GM12878 (cell line): ENCODE measurements around the gene ERVW-1. TPM values are rescaled to one million over a fixed set of nuclear protein-coding genes. Genes with fewer than 3 reads are reported as not detected.
A peak's percentile ranks its signal among the peaks of the same experiment; 100 is the strongest.

ENCODE experiments used
- ATAC-seq: fragments of 200-7000 bp; cut with Tn5 transposase; 3 replicates; pipeline ENCODE4 v1.9.1; 2020; ENCODE audit warnings: mild to moderate bottlenecking, moderate library complexity
- BruUV-seq: library from RNA; stranded (reverse); fragments of 400-500 nt; replicated peaks from 2 replicates; lab custom pipeline; 2021; lab: Mats Ljungman, UMichigan
- CTCF ChIA-PET: fragments of 300-600 bp; sonication (Branson Sonifier 250); formaldehyde crosslinking; extraction: SDS; loops from one replicate; lab custom pipeline; 2021; ENCODE audit warnings: inconsistent platforms; lab: Yijun Ruan, JAX
- POLR2A ChIA-PET: fragments of 350-600 bp; formaldehyde crosslinking; extraction: SDS; loops from one replicate; lab custom pipeline; 2021; ENCODE audit warnings: inconsistent platforms; lab: Charles Lee
- RAD21 ChIA-PET: fragments of 300-600 bp; sonication (Branson Sonifier 250); formaldehyde crosslinking; loops from one replicate; lab custom pipeline; 2023; ENCODE audit warnings: antibody characterized with exemption; ENCODE audit not compliant: unreplicated experiment; lab: Charles Lee
- SMC1A ChIA-PET: fragments of 300-600 bp; sonication (Branson Sonifier 250); formaldehyde crosslinking; loops from one replicate; lab custom pipeline; 2023; ENCODE audit not compliant: unreplicated experiment, uncharacterized antibody; lab: Charles Lee
- DNase-seq: peaks from one replicate; pipeline ENCODE4 v3.0.0-alpha.2; 2011; ENCODE audit warnings: low read depth, low spot score
- FAIRE-seq: peaks from 3 replicates; lab custom pipeline; 2011; peaks lifted over from hg19 to GRCh38; lab: Jason Lieb, UNC
- H2AFZ ChIP-seq: 2 replicates; pipeline ENCODE4 v1.6.0; 2011; ENCODE audit warnings: low read depth, low read length, control low read depth; ENCODE audit not compliant: control insufficient read depth
- H3K27ac ChIP-seq: 2 replicates; pipeline ENCODE4 v1.5.1; 2011; ENCODE audit warnings: control low read depth; ENCODE audit not compliant: control insufficient read depth, insufficient read depth
- H3K27me3 ChIP-seq, 2 experiments: replicated peaks in 1 of 2; 2 replicates each; pipeline versions ENCODE4 v1.6.0 to v1.6.1; 2011; ENCODE audit warnings: low read length in 1 of 2; ENCODE audit not compliant: control insufficient read depth in 2 of 2, insufficient read depth in 2 of 2
- H3K36me3 ChIP-seq, 2 experiments: 2 replicates each; pipeline ENCODE4 v1.5.1; 2011; ENCODE audit warnings: low read length in 1 of 2; ENCODE audit not compliant: control insufficient read depth in 2 of 2, insufficient read depth in 2 of 2
- H3K4me1 ChIP-seq: 2 replicates; pipeline ENCODE4 v1.6.1; 2011; ENCODE audit warnings: mild to moderate bottlenecking, low read length, moderate library complexity, mixed read lengths; ENCODE audit not compliant: control insufficient read depth, insufficient read depth
- H3K4me2 ChIP-seq: 2 replicates; pipeline ENCODE4 v1.6.0; 2011; ENCODE audit warnings: control low read depth; ENCODE audit not compliant: control insufficient read depth, insufficient read depth
- H3K4me3 ChIP-seq: fragments of 200-600 bp; sonication (generic); 2 replicates; pipeline ENCODE4 v1.5.1; 2016
- H3K79me2 ChIP-seq: 2 replicates; pipeline ENCODE4 v1.6.0; 2011; ENCODE audit warnings: low read length; ENCODE audit not compliant: control insufficient read depth, insufficient read depth
- H3K9ac ChIP-seq: 2 replicates; pipeline ENCODE4 v1.8.0; 2011; ENCODE audit warnings: low read length, control low read depth, mixed read lengths; ENCODE audit not compliant: control insufficient read depth, insufficient read depth
- H3K9me3 ChIP-seq: replicated peaks from 3 replicates; pipeline ENCODE4 v1.5.1; 2011; ENCODE audit warnings: mild to moderate bottlenecking, low read length; ENCODE audit not compliant: control insufficient read depth, insufficient read depth
- H4K20me1 ChIP-seq: 2 replicates; pipeline ENCODE4 v1.6.0; 2011; ENCODE audit not compliant: control insufficient read depth, insufficient read depth
- ASH2L ChIP-seq: fragments of 300-600, 200-600 bp; sonication (generic); IDR thresholded peaks from 2 replicates; pipeline ENCODE4 v1.6.1; 2017; ENCODE audit warnings: low read depth, mild to moderate bottlenecking, borderline replicate concordance
- ATF7 ChIP-seq: fragments of 450-650 bp; IDR thresholded peaks from 2 replicates; pipeline ENCODE4 v1.6.1; 2016; ENCODE audit warnings: low read depth, mild to moderate bottlenecking
- FOS ChIP-seq: IDR thresholded peaks from 3 replicates; pipeline ENCODE4 v1.6.1; 2011; ENCODE audit warnings: borderline replicate concordance; ENCODE audit not compliant: insufficient read length; ENCODE audit errors: extremely low read depth
- LARP7 ChIP-seq: fragments of 450-650 bp; IDR thresholded peaks from 2 replicates; pipeline ENCODE4 v1.6.1; 2017; ENCODE audit warnings: mild to moderate bottlenecking
- MTA3 ChIP-seq: IDR thresholded peaks from 2 replicates; pipeline ENCODE4 v1.6.1; 2012; ENCODE audit warnings: low read length, inconsistent platforms, borderline replicate concordance
- POLR2AphosphoS2 ChIP-seq: IDR thresholded peaks from 2 replicates; pipeline ENCODE4 v1.6.1; 2011; ENCODE audit warnings: low read depth, mild to moderate bottlenecking, low read length, improper control_type of control experiment, moderate library complexity
- WGBS: methylation state at CpG from one replicate; pipeline ENCODE4 v1.1.6; 2016; ENCODE audit warnings: low lambda C conversion rate; ENCODE audit not compliant: insufficient replicate concordance, insufficient coverage; ENCODE audit errors: missing lambda C conversion rate; 5-methylcytosine and 5-hydroxymethylcytosine counted together
- in situ Hi-C: fragments of 300-500 bp; cut with MboI; formaldehyde crosslinking; loops from 9 replicates; pipeline ENCODE4 v1.14.3; 2018; ENCODE audit warnings: mixed read lengths
- intact Hi-C: fragments of 100-400 bp; cut with micrococcal nuclease; formaldehyde crosslinking; loops from one replicate; pipeline ENCODE4 v1.14.2; 2022; ENCODE audit not compliant: unreplicated experiment
- polyA plus RNA-seq, 11 experiments: library from polyadenylated mRNA; depleted of rRNA in 4 of 11; unstranded in 6 of 11; stranded (reverse) in 5 of 11; fragments of >200 nt; fragmentation: Nextera tagmentation in 4 of 11; fragmentation: Illumina TruSeq in 1 of 11; extraction: Ambion mirVana in 4 of 11; extraction: Trizol in 1 of 11; gene quantifications; 1 replicate in 1 of 11; 2 replicates in 10 of 11; pipeline versions ENCODE4 v1.2.1 to v1.2.3, GENCODE V29; 2011 to 2016; ENCODE audit warnings: inconsistent platforms in 2 of 11, missing spikeins in 2 of 11, low read depth in 1 of 11
- total RNA-seq, 4 experiments: library from RNA; depleted of rRNA in 3 of 4; stranded (reverse); fragments of >200 nt in 3 of 4; fragmentation: Illumina TruSeq in 1 of 4; extraction: Trizol in 1 of 4; gene quantifications; 2 replicates each; pipeline versions ENCODE4 v1.2.1 to v1.2.3, GENCODE V29; 2013 to 2021
- TF ChIP-seq, protein P1 (sequence below): fragments of 450-650 bp; IDR thresholded peaks from 2 replicates; pipeline ENCODE4 v1.6.1; 2017; ENCODE audit warnings: low read depth, mild to moderate bottlenecking, moderate library complexity
- TF ChIP-seq, protein P2 (sequence below): fragments of 150-350 bp; IDR thresholded peaks from 2 replicates; pipeline ENCODE4 v1.6.1; 2014; ENCODE audit warnings: mild to moderate bottlenecking, low read depth, low read length
- TF ChIP-seq, protein P3 (sequence below): fragments of 450-650 bp; IDR thresholded peaks from 2 replicates; pipeline ENCODE4 v1.6.1; 2016; ENCODE audit warnings: mild to moderate bottlenecking, moderate library complexity, borderline replicate concordance
- TF ChIP-seq, protein P4 (sequence below): IDR thresholded peaks from 2 replicates; pipeline ENCODE4 v1.6.1; 2011; ENCODE audit warnings: mild to moderate bottlenecking, low read depth, low read length, moderate library complexity; ENCODE audit not compliant: insufficient replicate concordance

The ERVW-1 gene
- total and polyA plus RNA-seq, 10 of the 15 experiments (the other 5 are each of a cell fraction or from before 2014, with no cell fraction given) = 0.05 TPM; not detected in 9

DNA sequence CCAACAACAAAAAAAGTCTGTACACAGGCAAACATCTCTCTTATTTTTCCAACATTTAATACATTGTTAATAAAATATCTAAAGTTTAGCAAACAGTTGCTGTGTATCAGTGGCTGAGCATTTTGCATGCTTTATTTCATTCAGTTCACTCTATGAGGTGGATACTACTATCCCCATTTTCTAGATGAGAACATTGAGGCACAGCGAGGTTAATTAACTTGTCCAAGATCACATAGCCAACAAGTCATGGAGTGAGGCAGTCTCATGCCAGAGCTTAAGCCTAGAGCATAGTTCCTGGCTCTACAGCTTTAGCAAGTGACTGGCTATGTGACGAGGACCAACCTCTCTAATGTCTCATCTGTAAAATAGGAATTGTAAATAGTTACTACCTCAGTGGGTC, 26.1 kb downstream of the ERVW-1 start (continued):
- TF ChIP-seq, protein P1, sequence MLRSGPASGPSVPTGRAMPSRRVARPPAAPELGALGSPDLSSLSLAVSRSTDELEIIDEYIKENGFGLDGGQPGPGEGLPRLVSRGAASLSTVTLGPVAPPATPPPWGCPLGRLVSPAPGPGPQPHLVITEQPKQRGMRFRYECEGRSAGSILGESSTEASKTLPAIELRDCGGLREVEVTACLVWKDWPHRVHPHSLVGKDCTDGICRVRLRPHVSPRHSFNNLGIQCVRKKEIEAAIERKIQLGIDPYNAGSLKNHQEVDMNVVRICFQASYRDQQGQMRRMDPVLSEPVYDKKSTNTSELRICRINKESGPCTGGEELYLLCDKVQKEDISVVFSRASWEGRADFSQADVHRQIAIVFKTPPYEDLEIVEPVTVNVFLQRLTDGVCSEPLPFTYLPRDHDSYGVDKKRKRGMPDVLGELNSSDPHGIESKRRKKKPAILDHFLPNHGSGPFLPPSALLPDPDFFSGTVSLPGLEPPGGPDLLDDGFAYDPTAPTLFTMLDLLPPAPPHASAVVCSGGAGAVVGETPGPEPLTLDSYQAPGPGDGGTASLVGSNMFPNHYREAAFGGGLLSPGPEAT = no peak
- TF ChIP-seq FOS (no peak), POLR2AphosphoS2 (no peak)
- TF ChIP-seq, protein P2, sequence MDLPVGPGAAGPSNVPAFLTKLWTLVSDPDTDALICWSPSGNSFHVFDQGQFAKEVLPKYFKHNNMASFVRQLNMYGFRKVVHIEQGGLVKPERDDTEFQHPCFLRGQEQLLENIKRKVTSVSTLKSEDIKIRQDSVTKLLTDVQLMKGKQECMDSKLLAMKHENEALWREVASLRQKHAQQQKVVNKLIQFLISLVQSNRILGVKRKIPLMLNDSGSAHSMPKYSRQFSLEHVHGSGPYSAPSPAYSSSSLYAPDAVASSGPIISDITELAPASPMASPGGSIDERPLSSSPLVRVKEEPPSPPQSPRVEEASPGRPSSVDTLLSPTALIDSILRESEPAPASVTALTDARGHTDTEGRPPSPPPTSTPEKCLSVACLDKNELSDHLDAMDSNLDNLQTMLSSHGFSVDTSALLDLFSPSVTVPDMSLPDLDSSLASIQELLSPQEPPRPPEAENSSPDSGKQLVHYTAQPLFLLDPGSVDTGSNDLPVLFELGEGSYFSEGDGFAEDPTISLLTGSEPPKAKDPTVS = no peak

DNA sequence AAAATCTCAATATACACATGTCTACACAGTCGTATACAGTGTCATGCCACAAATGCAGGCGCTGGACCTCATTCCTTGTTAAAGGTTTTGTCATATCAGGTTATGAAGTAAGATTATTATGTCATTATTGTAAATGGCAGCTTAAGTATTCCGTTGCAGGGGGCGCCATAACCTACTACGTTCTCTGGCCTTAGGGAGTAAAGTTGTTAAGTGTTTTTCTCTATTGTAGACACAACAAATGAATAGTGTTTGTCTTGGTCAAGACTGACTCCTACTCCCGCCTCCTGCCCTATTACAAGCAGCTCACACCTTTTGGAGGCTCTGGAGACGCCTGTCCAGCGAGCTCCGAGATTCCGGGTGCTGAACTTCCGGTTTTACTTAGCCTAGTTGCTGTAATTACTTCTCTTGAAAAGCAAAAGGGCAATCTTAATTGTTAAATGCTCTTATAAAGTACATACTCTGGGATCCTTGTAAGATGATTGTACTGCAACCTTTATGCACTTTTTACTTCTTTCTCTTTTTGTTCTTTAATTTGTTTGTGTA, 29.5 kb downstream of the ERVW-1 start:
- peak overlapping the region; percentile 97 for H3K9ac ChIP-seq
- ChIA-PET SMC1A (interaction anchor here (1.0 to 3.0 kb wide), 11 partner anchors 13 to 618 kb away, joined by 3 to 22 read pairs (median 4); partner anchors contain the start of genes CYP51A1, ERVW-1 and LRRD1), RAD21 (interaction anchor here (0.9 to 3.1 kb wide), 11 partner anchors 13 to 620 kb away, joined by 4 to 45 read pairs (median 8); partner anchors contain the start of genes AKAP9, ANKIB1, KRIT1 and LRRD1), CTCF (interaction anchor here (1.0 to 4.6 kb wide), 30 partner anchors 9 to 782 kb away, joined by 3 to 86 read pairs (median 6); partner anchors contain the start of genes ANKIB1, CYP51A1, KRIT1 and LRRD1), POLR2A (interaction anchor here (0.5 to 2.1 kb wide), 10 partner anchors 10 to 1739 kb away, joined by 3 to 5 read pairs (median 3); partner anchors contain the start of genes AKAP9, CYP51A1, PEX1 and RBM48)
- peak overlapping the region; percentile 92 for H3K4me3 ChIP-seq
- peak overlapping the region; percentile 73 for H3K4me2 ChIP-seq
- no peaks in the 10 kb centered on the region for H3K4me1 ChIP-seq
- ATAC-seq (peak; percentile 66), FAIRE-seq (no peak), DNase-seq (peak; percentile 48)
- peak overlapping the region; percentile 96 for H2AFZ ChIP-seq
- H3K27ac ChIP-seq = peak overlapping the region; percentile 95
- no peaks in the 10 kb centered on the region for H4K20me1 ChIP-seq
- H3K9me3 ChIP-seq = no peaks in the 10 kb centered on the region
- in situ Hi-C loops (loop anchor here (5.0 to 25.0 kb wide), 2 partner anchors 616 to 1361 kb away; no protein-coding TSS in a partner anchor), intact Hi-C loops (loop anchor here (2.0 to 10.0 kb wide), 5 partner anchors 201 to 573 kb away; partner anchors contain the start of genes AKAP9, ANKIB1, CYP51A1 and KRIT1)
- peaks cover 17% of the 10 kb centered on the region for H3K79me2 ChIP-seq
- BruUV-seq = no TSS peak
- H3K36me3 ChIP-seq = peaks cover 2 to 12% of the 10 kb centered on the region in 2 experiments; a peak in 3 of 4 replicates
- H3K27me3 ChIP-seq = no peaks in the 10 kb centered on the region
- under 1% methylated on average over 11 of the region's 11 CpGs for WGBS
- TF ChIP-seq, protein P3, sequence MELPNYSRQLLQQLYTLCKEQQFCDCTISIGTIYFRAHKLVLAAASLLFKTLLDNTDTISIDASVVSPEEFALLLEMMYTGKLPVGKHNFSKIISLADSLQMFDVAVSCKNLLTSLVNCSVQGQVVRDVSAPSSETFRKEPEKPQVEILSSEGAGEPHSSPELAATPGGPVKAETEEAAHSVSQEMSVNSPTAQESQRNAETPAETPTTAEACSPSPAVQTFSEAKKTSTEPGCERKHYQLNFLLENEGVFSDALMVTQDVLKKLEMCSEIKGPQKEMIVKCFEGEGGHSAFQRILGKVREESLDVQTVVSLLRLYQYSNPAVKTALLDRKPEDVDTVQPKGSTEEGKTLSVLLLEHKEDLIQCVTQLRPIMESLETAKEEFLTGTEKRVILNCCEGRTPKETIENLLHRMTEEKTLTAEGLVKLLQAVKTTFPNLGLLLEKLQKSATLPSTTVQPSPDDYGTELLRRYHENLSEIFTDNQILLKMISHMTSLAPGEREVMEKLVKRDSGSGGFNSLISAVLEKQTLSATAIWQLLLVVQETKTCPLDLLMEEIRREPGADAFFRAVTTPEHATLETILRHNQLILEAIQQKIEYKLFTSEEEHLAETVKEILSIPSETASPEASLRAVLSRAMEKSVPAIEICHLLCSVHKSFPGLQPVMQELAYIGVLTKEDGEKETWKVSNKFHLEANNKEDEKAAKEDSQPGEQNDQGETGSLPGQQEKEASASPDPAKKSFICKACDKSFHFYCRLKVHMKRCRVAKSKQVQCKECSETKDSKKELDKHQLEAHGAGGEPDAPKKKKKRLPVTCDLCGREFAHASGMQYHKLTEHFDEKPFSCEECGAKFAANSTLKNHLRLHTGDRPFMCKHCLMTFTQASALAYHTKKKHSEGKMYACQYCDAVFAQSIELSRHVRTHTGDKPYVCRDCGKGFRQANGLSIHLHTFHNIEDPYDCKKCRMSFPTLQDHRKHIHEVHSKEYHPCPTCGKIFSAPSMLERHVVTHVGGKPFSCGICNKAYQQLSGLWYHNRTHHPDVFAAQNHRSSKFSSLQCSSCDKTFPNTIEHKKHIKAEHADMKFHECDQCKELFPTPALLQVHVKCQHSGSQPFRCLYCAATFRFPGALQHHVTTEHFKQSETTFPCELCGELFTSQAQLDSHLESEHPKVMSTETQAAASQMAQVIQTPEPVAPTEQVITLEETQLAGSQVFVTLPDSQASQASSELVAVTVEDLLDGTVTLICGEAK = peak; percentile 69; the same call in 1 of the 2 replicates
- TF ChIP-seq ATF7 = peak; percentile 93
- TF ChIP-seq ASH2L = no peak
- TF ChIP-seq, protein P4, sequence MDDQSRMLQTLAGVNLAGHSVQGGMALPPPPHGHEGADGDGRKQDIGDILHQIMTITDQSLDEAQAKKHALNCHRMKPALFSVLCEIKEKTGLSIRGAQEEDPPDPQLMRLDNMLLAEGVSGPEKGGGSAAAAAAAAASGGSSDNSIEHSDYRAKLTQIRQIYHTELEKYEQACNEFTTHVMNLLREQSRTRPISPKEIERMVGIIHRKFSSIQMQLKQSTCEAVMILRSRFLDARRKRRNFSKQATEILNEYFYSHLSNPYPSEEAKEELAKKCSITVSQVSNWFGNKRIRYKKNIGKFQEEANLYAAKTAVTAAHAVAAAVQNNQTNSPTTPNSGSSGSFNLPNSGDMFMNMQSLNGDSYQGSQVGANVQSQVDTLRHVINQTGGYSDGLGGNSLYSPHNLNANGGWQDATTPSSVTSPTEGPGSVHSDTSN = no peak
- peak; percentile 77; the same call in 1 of the 2 replicates for TF ChIP-seq MTA3
- TF ChIP-seq LARP7 = no peak
